MCF 10A (cell line): ENCODE data around the gene FRMD6. TPM values are rescaled to one million over a fixed set of nuclear protein-coding genes. Genes with fewer than 3 reads are reported as not detected.

Experiments
- BruUV-seq: library from RNA; stranded (reverse); fragments of 400-500 nt; replicated peaks from 2 replicates; lab custom pipeline; 2021; lab: Mats Ljungman, UMichigan
- CTCF ChIA-PET: fragments of 300-600 bp; sonication (Branson Sonifier 250); formaldehyde crosslinking; extraction: SDS; loops from one replicate; lab custom pipeline; 2021; ENCODE audit warnings: antibody characterized with exemption, inconsistent platforms; lab: Yijun Ruan, JAX
- POLR2A ChIA-PET: fragments of 300-600, 350-650 bp; sonication (Branson Sonifier 250); formaldehyde crosslinking; extraction: SDS; loops from one replicate; lab custom pipeline; 2020; ENCODE audit warnings: antibody characterized with exemption, inconsistent platforms; lab: Yijun Ruan, JAX
- DNase-seq: peaks from one replicate; pipeline ENCODE4 v3.0.0-alpha.2; 2018; ENCODE audit not compliant: unreplicated experiment
- H3K27ac Mint-ChIP-seq: one replicate; pipeline ENCODE4 v1.8.0; 2022; ENCODE audit warnings: mild to moderate bottlenecking, low read depth, mixed read lengths; ENCODE audit not compliant: unreplicated experiment
- H3K27me3 Mint-ChIP-seq: one replicate; pipeline ENCODE4 v1.8.0; 2022; ENCODE audit warnings: mixed read lengths; ENCODE audit not compliant: insufficient read depth, unreplicated experiment
- H3K36me3 Mint-ChIP-seq: one replicate; pipeline ENCODE4 v1.8.0; 2022; ENCODE audit warnings: mild to moderate bottlenecking, moderate library complexity, mixed read lengths; ENCODE audit not compliant: insufficient read depth, unreplicated experiment
- H3K4me1 Mint-ChIP-seq: one replicate; pipeline ENCODE4 v1.8.0; 2022; ENCODE audit warnings: mixed read lengths; ENCODE audit not compliant: insufficient read depth, unreplicated experiment
- H3K4me3 Mint-ChIP-seq: one replicate; pipeline ENCODE4 v1.8.0; 2022; ENCODE audit warnings: mild to moderate bottlenecking, moderate library complexity, mixed read lengths; ENCODE audit not compliant: unreplicated experiment
- H3K9me3 Mint-ChIP-seq: one replicate; pipeline ENCODE4 v1.8.0; 2022; ENCODE audit warnings: mixed read lengths; ENCODE audit not compliant: unreplicated experiment
- CTCF ChIP-seq: fragments of 200-600 bp; IDR thresholded peaks from one replicate; pipeline ENCODE4 v1.8.0; 2022; ENCODE audit warnings: antibody characterized with exemption, mild to moderate bottlenecking; ENCODE audit not compliant: unreplicated experiment
- intact Hi-C: fragments of 100-400 bp; cut with micrococcal nuclease; formaldehyde crosslinking; loops from 2 replicates; pipeline ENCODE4 v1.14.1; 2022
- total RNA-seq: library from RNA; stranded (reverse); gene quantifications from 2 replicates; pipeline ENCODE4 v1.2.3, GENCODE V29; 2022

Gene FRMD6
- total RNA-seq, 1 experiment from 2014 or later, result 135 TPM

GRCh38 chr14:51626185-51626584 lies 25.5 kb upstream of the FRMD6 start:
- no peak for DNase-seq
- POLR2A ChIA-PET, result interaction anchor here (0.9 to 1.8 kb wide), 3 partner anchors 9 to 231 kb away, joined by 3 to 7 read pairs (median 3); no protein-coding TSS in a partner anchor
- CTCF ChIA-PET, result interaction anchor here (0.9 kb wide), 1 partner anchor 50 kb away, joined by 3 read pairs; no protein-coding TSS in a partner anchor
- Mint-ChIP-seq H3K27ac (no peak overlapping the region), H3K36me3 (peaks cover 27% of the 10 kb centered on the region), H3K27me3 (no peaks in the 10 kb centered on the region), H3K9me3 (no peaks in the 10 kb centered on the region), H3K4me3 (no peak overlapping the region), H3K4me1 (peaks cover 16% of the 10 kb centered on the region)
- no peak for TF ChIP-seq CTCF
- intact Hi-C loops, result no loop called here
- BruUV-seq, result no TSS peak

- Mint-ChIP-seq H3K27me3 (no peaks in the 10 kb centered on the region), H3K27ac (no peak overlapping the region), H3K9me3 (no peaks in the 10 kb centered on the region), H3K4me1 (peaks cover 16% of the 10 kb centered on the region), H3K36me3 (peaks cover 21% of the 10 kb centered on the region), H3K4me3 (no peak overlapping the region)
- ChIA-PET CTCF (interaction anchor here (0.6 kb wide), 1 partner anchor 280 kb away, joined by 4 read pairs; no protein-coding TSS in a partner anchor), POLR2A (interaction anchor here (0.9 to 1.8 kb wide), 3 partner anchors 9 to 232 kb away, joined by 3 to 7 read pairs (median 3); no protein-coding TSS in a partner anchor)
- DNase-seq, result no peak
- no peak for TF ChIP-seq CTCF
- no TSS peak for BruUV-seq
- intact Hi-C loops, result no loop called here
Observed at GRCh38 chr14:51626788-51627187, 24.9 kb upstream of the FRMD6 start.

GRCh38 chr14:51627313-51627712 lies 24.4 kb upstream of the FRMD6 start:
- Mint-ChIP-seq H3K4me1 (peaks cover 16% of the 10 kb centered on the region), H3K27ac (no peak overlapping the region), H3K9me3 (no peaks in the 10 kb centered on the region), H3K4me3 (no peak overlapping the region), H3K27me3 (no peaks in the 10 kb centered on the region), H3K36me3 (peaks cover 21% of the 10 kb centered on the region)
- no peak for DNase-seq
- BruUV-seq, result no TSS peak
- ChIA-PET CTCF (interaction anchor here (0.6 kb wide), 1 partner anchor 281 kb away, joined by 4 read pairs; no protein-coding TSS in a partner anchor), POLR2A (interaction anchor here (1.1 to 1.8 kb wide), 3 partner anchors 10 to 102 kb away, joined by 3 to 7 read pairs (median 4); no protein-coding TSS in a partner anchor)
- intact Hi-C loops, result no loop called here
- TF ChIP-seq CTCF, result no peak

- intact Hi-C loops, result no loop called here
- Mint-ChIP-seq H3K4me3 (no peak overlapping the region), H3K36me3 (peaks cover 15% of the 10 kb centered on the region), H3K27ac (no peak overlapping the region), H3K4me1 (peaks cover 16% of the 10 kb centered on the region), H3K27me3 (no peaks in the 10 kb centered on the region), H3K9me3 (no peaks in the 10 kb centered on the region)
- TF ChIP-seq CTCF, result no peak
- ChIA-PET POLR2A (interaction anchor here (1.1 to 1.2 kb wide), 2 partner anchors 85 to 101 kb away, joined by 3 to 4 read pairs; no protein-coding TSS in a partner anchor), CTCF (no interaction called here)
- no peak for DNase-seq
- BruUV-seq, result no TSS peak
Observed at GRCh38 chr14:51628238-51628637, 23.5 kb upstream of the FRMD6 start.
